Kidney epithelial cell (primary cell): ENCODE results near the gene TOMM20. TPM values are rescaled to one million over a fixed set of nuclear protein-coding genes. Genes with fewer than 3 reads are reported as not detected.
A peak's percentile ranks its signal among the peaks of the same experiment; 100 is the strongest.
"Not testable (repeated sequence)": the region's sequence is repeated elsewhere in the genome, so short reads cannot be mapped to it uniquely, and the experiment has no call there.

Experiments used
- DNase-seq: peaks from one replicate; pipeline ENCODE4 v3.0.0-alpha.2; 2010; ENCODE audit warnings: low read depth
- H3K27me3 ChIP-seq: 2 replicates; pipeline ENCODE4 v1.6.0; 2011; ENCODE audit warnings: low read length; ENCODE audit not compliant: control insufficient read depth, insufficient read depth
- H3K36me3 ChIP-seq: 2 replicates; pipeline ENCODE4 v1.5.1; 2011; ENCODE audit warnings: low read length; ENCODE audit not compliant: control insufficient read depth, insufficient read depth
- H3K4me3 ChIP-seq: 2 replicates; pipeline ENCODE4 v1.5.1; 2011; ENCODE audit warnings: low read depth, mild to moderate bottlenecking, control low read depth, low read length
- total RNA-seq: library from RNA; depleted of rRNA; stranded (reverse); fragments of >200 nt; gene quantifications from 2 replicates; pipeline ENCODE4 v1.2.3, GENCODE V29; 2015
- TF ChIP-seq, protein P1 (sequence below): IDR thresholded peaks from 2 replicates; pipeline ENCODE4 v1.5.1; 2011; ENCODE audit warnings: mild to moderate bottlenecking, moderate library complexity, low read length, control low read depth, inconsistent platforms; ENCODE audit not compliant: insufficient read depth, poor library complexity, severe bottlenecking

Gene TOMM20
- total RNA-seq, 1 donor from 2014 or later: 139 TPM

DNA sequence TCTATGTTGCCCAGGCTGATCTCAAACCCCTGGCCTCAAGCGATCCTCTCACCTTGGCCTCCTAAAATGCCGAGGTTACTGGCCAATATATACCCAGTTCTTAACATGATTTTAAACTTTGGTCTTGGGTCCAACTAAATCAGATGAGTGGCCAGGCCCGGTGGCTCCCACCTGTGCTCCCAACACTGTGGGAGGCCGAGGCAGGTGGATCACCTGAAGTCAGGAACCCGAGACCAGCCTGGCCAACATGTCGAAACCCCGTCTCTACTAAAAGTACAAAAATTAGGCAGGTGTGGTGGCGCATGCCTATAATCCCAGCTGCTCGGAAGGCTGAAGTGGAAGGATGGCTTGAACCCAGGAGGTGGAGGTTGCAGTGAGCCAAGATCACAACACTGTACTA is 29.6 kb downstream of the TOMM20 start:
- Histone ChIP-seq H3K36me3 (no peaks in the 10 kb centered on the region), H3K27me3 (no peaks in the 10 kb centered on the region), H3K4me3 (no peak overlapping the region)
- DNase-seq: no peak
- TF ChIP-seq, protein P1, sequence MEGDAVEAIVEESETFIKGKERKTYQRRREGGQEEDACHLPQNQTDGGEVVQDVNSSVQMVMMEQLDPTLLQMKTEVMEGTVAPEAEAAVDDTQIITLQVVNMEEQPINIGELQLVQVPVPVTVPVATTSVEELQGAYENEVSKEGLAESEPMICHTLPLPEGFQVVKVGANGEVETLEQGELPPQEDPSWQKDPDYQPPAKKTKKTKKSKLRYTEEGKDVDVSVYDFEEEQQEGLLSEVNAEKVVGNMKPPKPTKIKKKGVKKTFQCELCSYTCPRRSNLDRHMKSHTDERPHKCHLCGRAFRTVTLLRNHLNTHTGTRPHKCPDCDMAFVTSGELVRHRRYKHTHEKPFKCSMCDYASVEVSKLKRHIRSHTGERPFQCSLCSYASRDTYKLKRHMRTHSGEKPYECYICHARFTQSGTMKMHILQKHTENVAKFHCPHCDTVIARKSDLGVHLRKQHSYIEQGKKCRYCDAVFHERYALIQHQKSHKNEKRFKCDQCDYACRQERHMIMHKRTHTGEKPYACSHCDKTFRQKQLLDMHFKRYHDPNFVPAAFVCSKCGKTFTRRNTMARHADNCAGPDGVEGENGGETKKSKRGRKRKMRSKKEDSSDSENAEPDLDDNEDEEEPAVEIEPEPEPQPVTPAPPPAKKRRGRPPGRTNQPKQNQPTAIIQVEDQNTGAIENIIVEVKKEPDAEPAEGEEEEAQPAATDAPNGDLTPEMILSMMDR: no peak

DNA sequence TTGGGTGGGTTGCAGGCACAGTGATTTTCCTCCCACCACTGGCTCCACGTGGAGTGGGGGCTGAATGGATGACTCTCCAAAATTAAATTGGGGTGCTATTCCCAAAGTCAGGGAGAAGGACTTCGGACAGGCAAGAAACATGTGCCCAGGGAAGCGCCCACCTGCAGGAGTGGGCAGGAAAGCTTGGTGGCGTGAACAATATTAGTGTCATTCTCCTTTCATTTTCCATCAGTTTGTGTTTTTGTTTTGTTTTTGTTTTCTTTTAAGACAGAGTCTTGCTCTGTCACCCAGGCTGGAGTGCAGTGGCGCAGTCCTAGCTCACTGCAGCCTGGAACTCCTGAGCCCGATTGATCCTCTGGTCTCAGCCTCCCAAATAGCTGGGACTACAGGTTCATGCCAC is 30.1 kb downstream of the TOMM20 start:
- no peaks in the 10 kb centered on the region for H3K36me3 ChIP-seq
- no peak for DNase-seq
- TF ChIP-seq, protein P1: no peak
- H3K27me3 ChIP-seq: no peaks in the 10 kb centered on the region
- no peak overlapping the region for H3K4me3 ChIP-seq

DNA sequence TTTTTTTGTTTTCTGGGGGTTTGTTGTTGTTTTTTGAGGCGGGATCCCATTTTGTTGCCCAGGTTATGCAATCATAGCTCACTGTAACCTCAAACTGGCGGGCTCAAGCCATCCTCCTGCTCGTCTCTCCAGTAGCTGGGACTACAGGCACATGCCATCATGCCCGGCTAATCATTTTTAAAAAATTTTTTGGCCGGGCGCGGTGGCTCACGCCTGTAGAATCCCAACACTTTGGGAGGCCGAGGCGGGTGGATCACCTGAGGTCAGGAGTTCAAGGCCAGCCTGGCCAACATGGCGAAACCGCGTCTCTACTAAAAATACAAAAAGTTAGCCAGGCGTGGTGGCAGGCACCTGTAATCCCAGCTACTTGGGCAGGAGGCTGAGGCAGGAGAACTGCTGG is 31.1 kb downstream of the TOMM20 start:
- not testable (repeated sequence) for H3K36me3 ChIP-seq, H3K27me3 ChIP-seq, H3K4me3 ChIP-seq, DNase-seq

DNA sequence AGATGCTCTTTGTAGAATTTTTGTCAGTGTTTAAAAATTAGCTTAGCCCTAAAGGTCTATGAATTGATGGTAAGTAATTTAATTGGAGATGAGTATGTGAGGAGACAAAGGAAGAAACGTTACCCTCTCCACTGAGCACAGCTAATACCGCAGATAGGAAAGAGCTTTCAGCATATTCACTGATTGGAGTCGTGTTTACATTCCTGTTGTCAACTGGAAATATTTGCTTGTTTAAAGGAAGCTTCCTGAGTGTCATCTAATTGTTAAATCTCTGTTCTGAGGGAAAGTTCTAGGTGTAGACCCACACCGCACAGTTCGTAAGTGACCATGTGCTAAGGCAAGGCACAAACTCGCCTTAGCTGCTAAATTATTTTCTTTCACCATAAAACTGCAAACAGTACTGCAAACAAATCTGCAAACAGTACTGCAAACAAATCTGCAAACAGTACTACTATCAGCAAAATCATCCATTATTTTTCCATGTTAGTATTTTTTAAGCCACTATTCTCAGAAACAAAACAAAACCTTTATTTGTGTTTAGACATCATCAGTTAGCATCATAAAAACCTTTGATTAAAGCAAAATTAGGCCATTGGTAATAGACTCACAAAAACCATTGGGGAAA is 32.6 kb downstream of the TOMM20 start:
- no peaks in the 10 kb centered on the region for H3K27me3 ChIP-seq
- no peak overlapping the region for H3K4me3 ChIP-seq
- TF ChIP-seq, protein P1: no peak
- H3K36me3 ChIP-seq: no peaks in the 10 kb centered on the region
- no peak for DNase-seq

DNA sequence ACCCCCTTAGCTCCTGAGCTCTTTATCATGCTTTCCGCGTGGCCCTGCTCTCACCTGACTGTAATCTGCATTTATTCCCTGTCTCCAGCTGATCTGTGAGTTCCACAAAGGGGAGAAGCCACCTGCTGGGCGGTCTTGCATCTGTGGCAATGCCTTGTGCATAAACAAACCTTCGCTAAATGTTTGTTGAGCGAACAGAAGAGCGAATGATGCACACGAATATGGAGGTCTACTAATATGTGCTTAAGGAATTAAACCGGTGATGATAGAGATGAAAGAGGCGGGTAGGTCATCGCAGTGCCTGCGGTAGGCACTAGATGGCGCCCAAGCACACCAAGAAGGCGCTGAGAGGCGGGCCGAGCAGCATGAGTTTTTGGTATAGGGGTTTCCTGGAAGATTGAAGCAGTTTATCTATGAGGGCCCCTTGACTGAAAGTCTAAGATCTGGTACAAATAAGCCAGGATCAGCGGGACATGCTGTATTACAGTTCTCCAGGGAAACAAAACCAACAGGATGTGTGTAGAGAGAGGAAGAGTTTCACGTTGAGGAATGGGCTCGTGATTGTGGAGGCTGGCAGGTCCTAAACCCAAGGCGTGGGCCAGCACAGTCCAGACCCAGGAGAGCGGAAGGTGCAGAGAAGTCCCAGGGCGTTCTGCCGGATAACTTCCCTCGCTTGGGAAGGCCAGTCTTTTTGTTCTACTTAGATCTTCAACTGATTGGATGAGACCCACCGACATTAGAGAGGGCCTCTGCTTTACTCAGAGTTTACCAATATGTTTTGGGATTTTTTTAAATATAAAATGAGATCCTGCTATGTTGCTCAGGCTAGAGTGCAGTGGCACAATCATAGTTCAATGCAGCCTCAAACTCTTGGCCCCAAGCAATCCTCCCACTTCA is 34.7 kb downstream of the TOMM20 start:
- H3K27me3 ChIP-seq: no peaks in the 10 kb centered on the region
- no peaks in the 10 kb centered on the region for H3K36me3 ChIP-seq
- TF ChIP-seq, protein P1: peak; percentile 96
- no peak overlapping the region for H3K4me3 ChIP-seq
- DNase-seq: no peak

DNA sequence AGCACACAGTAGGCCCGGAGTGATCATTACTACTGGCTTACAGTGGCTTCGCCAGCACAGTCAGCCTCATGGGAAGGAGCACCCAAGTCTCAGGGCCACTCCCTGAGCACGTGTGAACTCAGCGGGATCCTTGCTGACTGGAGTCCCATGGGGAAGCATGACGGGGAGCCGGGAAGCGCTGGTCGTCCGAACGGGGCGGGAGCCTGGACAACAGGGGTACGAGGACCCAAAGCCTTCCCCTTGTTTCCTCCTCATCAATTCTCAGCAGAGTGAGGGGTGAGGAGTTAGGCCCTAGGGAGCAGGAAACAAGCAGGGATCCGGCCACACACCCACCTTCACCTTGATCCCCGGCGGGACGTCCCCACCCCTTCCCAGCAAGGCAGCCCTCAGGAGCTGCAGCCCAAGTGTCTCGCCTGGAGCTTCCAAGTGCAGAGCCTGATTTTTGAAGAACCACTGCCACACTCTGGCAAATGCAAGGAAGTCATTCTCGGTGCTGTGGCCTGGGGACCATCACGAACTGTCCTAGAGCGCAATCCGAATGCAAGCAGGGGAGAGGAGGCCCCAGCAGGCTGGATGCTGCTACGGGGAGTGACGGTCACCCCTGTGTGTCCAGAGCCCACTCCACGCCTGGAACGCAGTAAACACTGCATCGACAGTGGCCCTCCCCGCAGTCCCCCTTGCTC is 35.5 kb downstream of the TOMM20 start:
- no peak for DNase-seq
- H3K4me3 ChIP-seq: no peak overlapping the region
- no peaks in the 10 kb centered on the region for H3K27me3 ChIP-seq
- TF ChIP-seq, protein P1: peak; percentile 52
- no peaks in the 10 kb centered on the region for H3K36me3 ChIP-seq

DNA sequence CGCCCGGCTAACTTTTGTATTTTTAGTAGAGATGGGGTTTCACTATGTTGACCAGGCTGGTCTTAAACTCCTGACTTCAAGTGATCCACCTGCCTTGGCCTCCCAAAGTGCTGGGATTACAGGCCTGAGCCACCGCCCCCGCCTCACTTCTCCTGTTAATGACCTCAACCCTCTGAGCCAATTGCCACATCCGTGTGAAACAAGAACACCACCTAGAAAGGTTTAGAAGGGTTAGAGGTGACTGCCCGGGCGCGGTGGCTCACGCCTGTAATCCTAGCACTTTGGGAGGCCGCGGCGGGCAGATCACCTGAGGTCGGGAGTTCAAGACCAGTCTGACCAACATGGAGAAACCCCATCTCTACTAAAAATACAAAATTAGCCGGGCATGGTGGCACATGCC is 36.2 kb downstream of the TOMM20 start:
- DNase-seq, H3K27me3 ChIP-seq, H3K4me3 ChIP-seq, H3K36me3 ChIP-seq: not testable (repeated sequence)

DNA sequence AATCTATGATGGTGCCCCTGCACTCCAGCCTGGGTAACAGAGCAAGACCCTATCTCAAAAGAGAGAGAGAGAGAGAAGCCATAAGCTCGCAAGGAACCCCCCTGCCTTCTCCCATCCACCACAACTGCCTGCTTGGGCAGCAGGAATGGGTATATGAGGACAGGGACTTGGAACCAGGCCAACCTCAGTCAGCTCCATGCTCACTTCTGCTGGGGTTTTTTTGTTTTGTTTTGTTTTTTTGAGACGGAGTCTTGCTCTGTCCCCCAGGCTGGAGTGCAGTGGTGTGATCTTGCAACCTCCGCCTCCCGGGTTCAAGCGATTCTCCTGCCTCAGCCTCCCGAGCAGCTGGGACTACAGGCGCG is 36.6 kb downstream of the TOMM20 start:
- not testable (repeated sequence) for DNase-seq, H3K4me3 ChIP-seq, H3K27me3 ChIP-seq, H3K36me3 ChIP-seq

DNA sequence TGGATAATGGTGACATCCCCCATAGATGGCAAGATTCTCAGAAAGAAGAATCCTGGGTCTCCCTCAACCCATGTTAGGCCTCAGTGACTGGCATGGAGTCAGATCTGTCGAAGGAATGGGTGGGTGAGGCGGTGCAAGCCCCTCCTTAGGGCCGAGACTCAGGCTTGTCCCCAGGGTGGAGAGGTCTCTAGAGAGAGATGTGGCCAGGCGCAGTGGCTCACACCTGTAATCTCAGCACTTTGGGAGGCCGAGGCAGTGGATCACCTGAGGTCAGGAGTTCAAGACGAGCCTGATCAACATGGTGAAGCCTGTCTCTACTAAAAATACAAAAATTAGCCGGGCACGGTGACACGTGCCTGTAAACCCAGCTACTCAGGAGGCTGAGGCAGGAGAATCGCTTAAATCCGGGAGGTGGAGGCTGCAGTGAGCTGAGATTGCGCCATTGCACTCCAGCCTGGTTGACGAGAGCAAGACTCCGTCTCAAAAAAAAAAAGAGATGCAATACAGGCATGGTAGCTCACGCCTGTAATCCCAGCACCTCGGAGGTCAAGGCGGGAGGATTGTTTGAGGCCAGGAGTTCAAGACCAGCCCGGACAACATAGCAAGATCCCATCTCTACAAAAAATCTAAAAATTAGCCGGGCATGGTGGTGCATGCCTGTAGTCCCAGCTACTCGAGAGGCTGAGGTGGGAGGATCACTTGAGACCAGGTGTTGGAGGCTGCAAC is 37.2 kb downstream of the TOMM20 start:
- not testable (repeated sequence) for DNase-seq, H3K4me3 ChIP-seq, H3K27me3 ChIP-seq, H3K36me3 ChIP-seq
